ENCODE data around the gene IHH. TPM values are rescaled to one million over a fixed set of nuclear protein-coding genes. Genes with fewer than 3 reads are reported as not detected.
A peak's percentile ranks its signal among the peaks of the same experiment; 100 is the strongest.

The IHH gene
- total RNA-seq, 1 donor from 2014 or later, result not detected

- Mint-ChIP-seq H3K9me3 (ENCODE audit: unreplicated experiment) (no peaks in the 10 kb centered on the region), H3K36me3 (ENCODE audit: low read depth, unreplicated experiment) (peaks cover 4% of the 10 kb centered on the region), H3K4me3 (ENCODE audit: unreplicated experiment) (no peak overlapping the region), H3K27me3 (ENCODE audit: unreplicated experiment) (no peaks in the 10 kb centered on the region), H3K27ac (ENCODE audit: unreplicated experiment) (no peak overlapping the region), H3K4me1 (ENCODE audit: unreplicated experiment) (peaks cover 14% of the 10 kb centered on the region)
- no peak for TF ChIP-seq CTCF (IDR thresholded peaks at IDR 0.05; ENCODE audit: unreplicated experiment)
- peak; percentile 82 for DNase-seq (ENCODE audit: low spot score)
These were observed 14.7 kb downstream of the IHH start for GRCh38 chr2:219045937-219046550.

GRCh38 chr2:219042750-219043149, 18.0 kb downstream of the IHH start:
- Mint-ChIP-seq H3K4me1 (ENCODE audit: unreplicated experiment) (peaks cover 14% of the 10 kb centered on the region), H3K36me3 (ENCODE audit: low read depth, unreplicated experiment) (no peaks in the 10 kb centered on the region), H3K27ac (ENCODE audit: unreplicated experiment) (no peak overlapping the region), H3K27me3 (ENCODE audit: unreplicated experiment) (no peaks in the 10 kb centered on the region), H3K9me3 (ENCODE audit: unreplicated experiment) (no peaks in the 10 kb centered on the region), H3K4me3 (ENCODE audit: unreplicated experiment) (no peak overlapping the region)
- no peak for DNase-seq (ENCODE audit: low spot score)
- TF ChIP-seq CTCF (IDR thresholded peaks at IDR 0.05; ENCODE audit: unreplicated experiment), result no peak

GRCh38 chr2:219042157-219042556, 18.6 kb downstream of the IHH start:
- peak overlapping the region; percentile 19 for H3K4me3 Mint-ChIP-seq (ENCODE audit: unreplicated experiment)
- H3K4me1 Mint-ChIP-seq (ENCODE audit: unreplicated experiment), result peaks cover 14% of the 10 kb centered on the region
- peak overlapping the region; percentile 24 for H3K27ac Mint-ChIP-seq (ENCODE audit: unreplicated experiment)
- no peaks in the 10 kb centered on the region for H3K27me3 Mint-ChIP-seq (ENCODE audit: unreplicated experiment)
- H3K36me3 Mint-ChIP-seq (ENCODE audit: low read depth, unreplicated experiment), result no peaks in the 10 kb centered on the region
- DNase-seq (ENCODE audit: low spot score), result no peak
- TF ChIP-seq CTCF (IDR thresholded peaks at IDR 0.05; ENCODE audit: unreplicated experiment), result no peak
- H3K9me3 Mint-ChIP-seq (ENCODE audit: unreplicated experiment), result no peaks in the 10 kb centered on the region

GRCh38 chr2:219041252-219041651, 19.5 kb downstream of the IHH start, which contains the start of gene CFAP65:
CFAP65 (minus strand) TSS chr2:219041516; CDS start chr2:219039048, 2,468 bp downstream.
- peak; percentile 64 for DNase-seq (ENCODE audit: low spot score)
- H3K27ac Mint-ChIP-seq (ENCODE audit: unreplicated experiment), result peak within 1 kb of the TSS; percentile 57
- H3K36me3 Mint-ChIP-seq (ENCODE audit: low read depth, unreplicated experiment), result no peaks in the 10 kb centered on the region
- no peaks in the 10 kb centered on the region for H3K9me3 Mint-ChIP-seq (ENCODE audit: unreplicated experiment)
- H3K4me1 Mint-ChIP-seq (ENCODE audit: unreplicated experiment), result peaks cover 14% of the 10 kb centered on the region
- no peaks in the 10 kb centered on the region for H3K27me3 Mint-ChIP-seq (ENCODE audit: unreplicated experiment)
- peak within 1 kb of the TSS; percentile 95 for H3K4me3 Mint-ChIP-seq (ENCODE audit: unreplicated experiment)
- TF ChIP-seq CTCF (IDR thresholded peaks at IDR 0.05; ENCODE audit: unreplicated experiment), result no peak

GRCh38 chr2:219038600-219038999, 22.1 kb downstream of the IHH start:
- Mint-ChIP-seq H3K9me3 (ENCODE audit: unreplicated experiment) (no peaks in the 10 kb centered on the region), H3K36me3 (ENCODE audit: low read depth, unreplicated experiment) (no peaks in the 10 kb centered on the region), H3K4me3 (ENCODE audit: unreplicated experiment) (no peak overlapping the region), H3K27me3 (ENCODE audit: unreplicated experiment) (no peaks in the 10 kb centered on the region), H3K4me1 (ENCODE audit: unreplicated experiment) (peaks cover 14% of the 10 kb centered on the region), H3K27ac (ENCODE audit: unreplicated experiment) (no peak overlapping the region)
- DNase-seq (ENCODE audit: low spot score), result no peak
- no peak for TF ChIP-seq CTCF (IDR thresholded peaks at IDR 0.05; ENCODE audit: unreplicated experiment)

All from endothelial cell (in vitro differentiated cells).